ENCODE measurements around the gene SLC4A3. TPM values are rescaled to one million over a fixed set of nuclear protein-coding genes. Genes with fewer than 3 reads are reported as not detected.

Gene SLC4A3
- total RNA-seq, 4 donors from 2014 or later: 10.4 to 30.6 (median 12.4) TPM

DNA sequence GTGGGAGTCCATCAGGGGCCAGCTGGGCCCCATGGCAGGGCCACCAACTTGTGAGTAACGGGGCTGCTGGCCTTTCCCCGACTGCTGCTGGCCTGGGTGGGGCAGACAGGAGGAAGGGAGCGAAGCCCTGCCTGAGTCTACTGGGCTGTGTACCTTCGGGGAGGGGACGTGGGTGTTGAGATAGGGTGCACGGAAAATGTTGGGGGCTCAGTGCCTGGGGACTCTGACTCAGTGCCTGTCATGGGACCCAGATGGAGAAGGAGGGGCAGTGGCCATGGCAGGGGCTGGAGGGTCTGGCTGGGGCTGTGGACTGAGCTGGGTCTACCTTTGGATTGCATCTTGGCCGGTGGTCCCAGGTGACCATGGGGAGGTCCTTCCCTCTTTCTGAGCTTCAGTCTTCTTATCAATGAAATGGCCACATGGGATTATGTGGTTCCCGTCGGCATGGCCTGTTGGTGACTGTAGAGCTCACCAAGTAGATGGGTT lies 4.0 kb downstream of the SLC4A3 start:
- Histone ChIP-seq H3K4me1 (peaks cover 0 to 22% (median 6%) of the 10 kb centered on the region in 3 donors), H3K9me3 (no peaks in the 10 kb centered on the region), H3K4me3 (no peak overlapping the region), H3K27ac (no peak overlapping the region), H3K27me3 (no peaks in the 10 kb centered on the region), H3K36me3 (peaks cover 0 to 29% of the 10 kb centered on the region in 2 donors)
- ATAC-seq: no peak
- TF ChIP-seq, protein P1, sequence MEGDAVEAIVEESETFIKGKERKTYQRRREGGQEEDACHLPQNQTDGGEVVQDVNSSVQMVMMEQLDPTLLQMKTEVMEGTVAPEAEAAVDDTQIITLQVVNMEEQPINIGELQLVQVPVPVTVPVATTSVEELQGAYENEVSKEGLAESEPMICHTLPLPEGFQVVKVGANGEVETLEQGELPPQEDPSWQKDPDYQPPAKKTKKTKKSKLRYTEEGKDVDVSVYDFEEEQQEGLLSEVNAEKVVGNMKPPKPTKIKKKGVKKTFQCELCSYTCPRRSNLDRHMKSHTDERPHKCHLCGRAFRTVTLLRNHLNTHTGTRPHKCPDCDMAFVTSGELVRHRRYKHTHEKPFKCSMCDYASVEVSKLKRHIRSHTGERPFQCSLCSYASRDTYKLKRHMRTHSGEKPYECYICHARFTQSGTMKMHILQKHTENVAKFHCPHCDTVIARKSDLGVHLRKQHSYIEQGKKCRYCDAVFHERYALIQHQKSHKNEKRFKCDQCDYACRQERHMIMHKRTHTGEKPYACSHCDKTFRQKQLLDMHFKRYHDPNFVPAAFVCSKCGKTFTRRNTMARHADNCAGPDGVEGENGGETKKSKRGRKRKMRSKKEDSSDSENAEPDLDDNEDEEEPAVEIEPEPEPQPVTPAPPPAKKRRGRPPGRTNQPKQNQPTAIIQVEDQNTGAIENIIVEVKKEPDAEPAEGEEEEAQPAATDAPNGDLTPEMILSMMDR (IDR thresholded peaks at IDR 0.05): no peak
- TF ChIP-seq POLR2AphosphoS5 (IDR thresholded peaks at IDR 0.05) (no peak), POLR2A (IDR thresholded peaks at IDR 0.05) (no peak), EP300 (IDR thresholded peaks at IDR 0.05) (no peak)
- 80% methylated on average over 4 of the region's 9 CpGs; no CpG with 5 or more reads in 1 of the 2 donors for WGBS, 2 donors (ENCODE audit: low coverage in 1 of 2)

DNA sequence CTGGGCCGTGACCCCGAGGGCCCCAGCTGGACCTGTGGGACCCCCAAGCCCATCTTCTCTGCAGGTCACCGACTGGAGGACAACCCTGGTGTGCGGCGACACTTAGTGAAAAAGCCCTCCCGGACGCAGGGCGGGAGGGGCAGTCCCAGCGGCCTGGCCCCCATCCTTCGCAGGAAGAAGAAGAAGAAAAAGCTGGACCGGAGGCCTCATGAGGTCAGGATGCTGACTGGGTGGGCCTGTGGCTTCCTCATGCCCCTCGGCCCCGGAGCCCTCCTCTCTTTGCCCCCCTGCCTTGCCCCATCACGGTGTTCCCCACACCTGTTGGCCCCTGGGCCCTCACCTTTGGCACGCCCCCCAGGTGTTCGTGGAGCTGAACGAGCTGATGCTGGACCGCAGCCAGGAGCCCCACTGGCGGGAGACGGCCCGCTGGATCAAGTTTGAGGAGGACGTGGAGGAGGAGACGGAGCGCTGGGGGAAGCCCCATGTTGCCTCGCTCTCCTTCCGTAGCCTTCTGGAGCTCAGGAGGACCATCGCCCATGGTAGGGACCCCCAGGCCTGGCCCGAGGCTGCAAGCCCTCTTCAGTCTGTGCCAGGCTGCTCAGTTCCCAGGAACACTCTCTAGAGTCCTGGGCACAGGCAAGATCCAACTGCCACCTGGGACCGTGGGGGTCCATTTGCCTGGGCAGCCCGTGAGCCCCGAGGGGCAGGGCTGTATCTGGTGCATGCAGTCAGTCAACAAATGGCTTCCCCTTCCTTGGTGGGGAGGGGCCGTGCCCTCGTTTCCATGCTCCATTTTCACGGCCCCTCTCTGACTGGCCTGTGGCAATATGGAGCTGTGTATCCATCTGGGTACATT lies 4.7 kb downstream of the SLC4A3 start:
- Histone ChIP-seq H3K9me3 (no peaks in the 10 kb centered on the region), H3K27me3 (no peaks in the 10 kb centered on the region), H3K36me3 (peaks cover 0 to 29% of the 10 kb centered on the region in 2 donors), H3K27ac (no peak overlapping the region), H3K4me3 (no peak overlapping the region), H3K4me1 (peaks cover 0 to 17% (median 6%) of the 10 kb centered on the region in 3 donors)
- no peak for ATAC-seq
- TF ChIP-seq POLR2AphosphoS5 (IDR thresholded peaks at IDR 0.05): no peak
- no peak for TF ChIP-seq POLR2A (IDR thresholded peaks at IDR 0.05)
- TF ChIP-seq EP300 (IDR thresholded peaks at IDR 0.05): no peak
- TF ChIP-seq, protein P1 (IDR thresholded peaks at IDR 0.05): no peak
- 70% methylated on average over 2 of the region's 34 CpGs; no CpG with 5 or more reads in 1 of the 2 donors for WGBS, 2 donors (ENCODE audit: low coverage in 1 of 2)

DNA sequence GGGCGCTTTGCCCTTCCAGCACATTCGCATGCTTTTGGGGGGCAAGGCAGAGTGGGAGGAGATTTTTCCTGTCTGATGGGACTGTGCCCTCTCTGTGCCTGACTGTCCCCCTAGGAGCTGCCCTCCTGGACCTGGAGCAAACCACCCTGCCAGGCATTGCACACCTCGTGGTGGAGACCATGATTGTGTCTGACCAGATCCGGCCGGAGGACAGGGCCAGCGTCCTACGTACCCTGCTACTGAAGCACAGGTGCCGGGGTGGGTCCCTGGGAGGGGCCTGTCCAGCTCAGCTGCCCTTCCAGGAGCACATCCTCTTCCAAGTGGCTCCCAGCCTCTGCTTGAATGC lies 5.3 kb downstream of the SLC4A3 start:
- Histone ChIP-seq H3K27me3 (no peaks in the 10 kb centered on the region), H3K4me3 (no peak overlapping the region), H3K27ac (no peak overlapping the region), H3K4me1 (peaks cover 0 to 13% (median 5%) of the 10 kb centered on the region in 3 donors), H3K9me3 (no peaks in the 10 kb centered on the region), H3K36me3 (peaks cover 0 to 32% of the 10 kb centered on the region in 2 donors)
- TF ChIP-seq POLR2AphosphoS5 (IDR thresholded peaks at IDR 0.05) (no peak), EP300 (IDR thresholded peaks at IDR 0.05) (no peak), POLR2A (IDR thresholded peaks at IDR 0.05) (no peak)
- TF ChIP-seq, protein P1 (IDR thresholded peaks at IDR 0.05): no peak
- 100% methylated on average over 1 of the region's 8 CpGs; no CpG with 5 or more reads in 1 of the 2 donors for WGBS, 2 donors (ENCODE audit: low coverage in 1 of 2)
- no peak for ATAC-seq

DNA sequence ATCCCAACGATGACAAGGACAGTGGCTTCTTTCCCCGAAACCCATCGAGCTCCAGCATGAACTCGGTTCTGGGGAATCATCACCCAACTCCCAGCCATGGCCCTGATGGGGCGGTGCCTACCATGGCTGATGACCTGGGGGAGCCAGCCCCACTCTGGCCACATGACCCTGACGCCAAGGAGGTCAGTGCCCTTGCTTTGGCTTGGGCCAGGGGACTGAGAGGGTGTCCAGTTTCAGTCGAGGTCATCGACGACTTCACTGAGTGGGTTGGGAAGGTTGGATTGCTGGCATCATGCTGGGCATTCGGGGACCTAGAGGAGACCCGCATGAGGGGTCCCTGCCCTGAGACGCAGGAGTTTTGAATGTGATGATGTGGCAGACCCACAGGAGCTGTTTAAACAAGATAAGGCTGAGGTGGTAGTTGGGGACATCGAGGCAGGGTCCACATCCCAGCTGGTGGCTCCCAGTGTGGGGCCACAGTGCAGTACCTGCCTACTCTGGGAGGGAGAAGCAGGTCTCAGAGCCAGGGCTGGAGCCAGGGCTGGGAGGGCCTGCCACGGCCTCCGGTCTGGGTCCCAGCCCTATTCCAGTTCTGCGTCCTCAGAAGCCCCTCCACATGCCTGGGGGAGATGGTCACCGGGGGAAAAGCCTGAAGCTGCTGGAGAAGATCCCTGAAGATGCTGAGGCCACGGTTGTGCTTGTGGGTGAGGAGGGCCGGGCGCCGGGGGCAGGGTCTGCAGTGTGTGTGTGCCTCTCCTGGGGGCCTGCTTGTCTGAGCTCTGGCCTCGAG lies 6.0 kb downstream of the SLC4A3 start:
- Histone ChIP-seq H3K27me3 (no peaks in the 10 kb centered on the region), H3K36me3 (peaks cover 0 to 40% of the 10 kb centered on the region in 2 donors), H3K4me1 (peaks cover 0 to 6% (median 0%) of the 10 kb centered on the region in 3 donors), H3K27ac (no peak overlapping the region), H3K9me3 (no peaks in the 10 kb centered on the region), H3K4me3 (no peak overlapping the region)
- ATAC-seq: no peak
- TF ChIP-seq POLR2AphosphoS5 (IDR thresholded peaks at IDR 0.05): no peak
- TF ChIP-seq, protein P1 (IDR thresholded peaks at IDR 0.05): no peak
- no peak for TF ChIP-seq EP300 (IDR thresholded peaks at IDR 0.05)
- no peak for TF ChIP-seq POLR2A (IDR thresholded peaks at IDR 0.05)
- WGBS, 2 donors (ENCODE audit: low coverage in 1 of 2): 96% methylated on average over 5 of the region's 22 CpGs; no CpG with 5 or more reads in 1 of the 2 donors

Measured in gastroesophageal sphincter (tissue), 4 donors.